GM12801 (cell line): ENCODE data around the gene MBD2.

ENCODE experiments used
- TF ChIP-seq, protein P1 (sequence below): IDR thresholded peaks from one replicate; pipeline ENCODE4 v1.5.1; 2011; ENCODE audit warnings: control low read depth; ENCODE audit not compliant: insufficient read length; ENCODE audit errors: extremely low read depth

The MBD2 gene

DNA sequence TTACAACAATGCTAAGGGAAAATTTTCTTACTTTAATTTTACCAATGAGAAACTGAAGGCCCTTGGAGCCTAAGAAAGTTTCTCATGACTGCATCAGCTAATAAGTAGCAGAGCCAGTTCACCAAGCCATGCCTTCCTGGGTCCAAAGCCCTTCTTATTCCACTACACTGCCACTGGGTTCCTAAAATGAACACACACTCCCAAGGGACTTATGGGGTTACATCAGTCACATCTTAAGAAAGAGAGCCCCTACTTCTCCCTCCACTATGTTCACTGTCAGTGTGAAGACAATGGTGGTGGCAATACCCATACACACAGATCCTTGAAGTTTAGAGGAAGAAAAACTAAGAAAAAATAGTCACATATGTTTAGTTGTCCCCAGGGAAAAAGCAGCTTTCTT lies 20.6 kb downstream of the MBD2 start:
- TF ChIP-seq, protein P1, sequence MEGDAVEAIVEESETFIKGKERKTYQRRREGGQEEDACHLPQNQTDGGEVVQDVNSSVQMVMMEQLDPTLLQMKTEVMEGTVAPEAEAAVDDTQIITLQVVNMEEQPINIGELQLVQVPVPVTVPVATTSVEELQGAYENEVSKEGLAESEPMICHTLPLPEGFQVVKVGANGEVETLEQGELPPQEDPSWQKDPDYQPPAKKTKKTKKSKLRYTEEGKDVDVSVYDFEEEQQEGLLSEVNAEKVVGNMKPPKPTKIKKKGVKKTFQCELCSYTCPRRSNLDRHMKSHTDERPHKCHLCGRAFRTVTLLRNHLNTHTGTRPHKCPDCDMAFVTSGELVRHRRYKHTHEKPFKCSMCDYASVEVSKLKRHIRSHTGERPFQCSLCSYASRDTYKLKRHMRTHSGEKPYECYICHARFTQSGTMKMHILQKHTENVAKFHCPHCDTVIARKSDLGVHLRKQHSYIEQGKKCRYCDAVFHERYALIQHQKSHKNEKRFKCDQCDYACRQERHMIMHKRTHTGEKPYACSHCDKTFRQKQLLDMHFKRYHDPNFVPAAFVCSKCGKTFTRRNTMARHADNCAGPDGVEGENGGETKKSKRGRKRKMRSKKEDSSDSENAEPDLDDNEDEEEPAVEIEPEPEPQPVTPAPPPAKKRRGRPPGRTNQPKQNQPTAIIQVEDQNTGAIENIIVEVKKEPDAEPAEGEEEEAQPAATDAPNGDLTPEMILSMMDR: no peak

- TF ChIP-seq, protein P1: no peak
Observed at GRCh38 chr18:54202851-54203250, 21.6 kb downstream of the MBD2 start.

- TF ChIP-seq, protein P1: no peak
Observed at GRCh38 chr18:54197747-54198411, 26.6 kb downstream of the MBD2 start.

- TF ChIP-seq, protein P1: no peak
Observed at GRCh38 chr18:54193786-54194185, 30.7 kb downstream of the MBD2 start.

- TF ChIP-seq, protein P1: no peak
Observed at GRCh38 chr18:54192900-54193299, 31.6 kb downstream of the MBD2 start.

- TF ChIP-seq, protein P1: no peak
Observed at GRCh38 chr18:54192415-54192814, 32.1 kb downstream of the MBD2 start.

GRCh38 chr18:54191352-54191751 lies 33.1 kb downstream of the MBD2 start:
- TF ChIP-seq, protein P1: no peak
